ENCODE results near the gene DDRGK1.

- TF ChIP-seq CTCF (IDR thresholded peaks at IDR 0.05) = no peak
- no peak for TF ChIP-seq ZFX (IDR thresholded peaks at IDR 0.05; ENCODE audit: borderline replicate concordance)
Observed at GRCh38 chr20:3183896-3184612, 20.4 kb downstream of the DDRGK1 start.

All from 22Rv1 (cell line).